K562 (cell line): ENCODE data around the gene NUCKS1. TPM values are rescaled to one million over a fixed set of nuclear protein-coding genes. Genes with fewer than 3 reads are reported as not detected.
A peak's percentile ranks its signal among the peaks of the same experiment; 100 is the strongest.

ENCODE experiments used
- ATAC-seq: fragments of 200-7000 bp; cut with Tn5 transposase; 3 replicates; pipeline ENCODE4 v1.9.1; 2020; ENCODE audit warnings: moderate library complexity
- BruUV-seq: library from RNA; stranded (reverse); fragments of 400-500 nt; replicated peaks from 2 replicates; lab custom pipeline; 2021; lab: Mats Ljungman, UMichigan
- CTCF ChIA-PET: fragments of 300-600 bp; formaldehyde crosslinking; extraction: SDS; loops from one replicate; lab custom pipeline; 2021; ENCODE audit warnings: low intra/inter-chr PET ratio; lab: Yijun Ruan, JAX
- POLR2A ChIA-PET: fragments of 300-600, 350-650 bp; sonication (Branson Sonifier 250); formaldehyde crosslinking; extraction: SDS; loops from one replicate; lab custom pipeline; 2021; ENCODE audit warnings: antibody characterized with exemption, inconsistent platforms; lab: Yijun Ruan, JAX
- DNase-seq, 4 experiments: peaks; one replicate each; pipeline versions ENCODE4 v3.0.0 to v3.0.0-alpha.2; 2011 to 2018; ENCODE audit warnings: low spot score in 3 of 4, mixed read lengths in 3 of 4; ENCODE audit errors: extremely low read depth in 1 of 4
- FAIRE-seq: peaks from 2 replicates; lab custom pipeline; 2011; peaks lifted over from hg19 to GRCh38; lab: Jason Lieb, UNC
- H2AFZ ChIP-seq: 2 replicates; pipeline ENCODE4 v1.6.0; 2011; ENCODE audit warnings: low read depth, low read length, control low read depth, inconsistent platforms
- H3K27ac ChIP-seq: fragments of 200-600 bp; 3 replicates; pipeline ENCODE4 v1.8.0; 2011; ENCODE audit warnings: low read depth, mild to moderate bottlenecking, control low read depth, inconsistent platforms, low read length, moderate library complexity, mixed read lengths; ENCODE audit errors: extremely low read depth
- H3K27me3 ChIP-seq, 2 experiments: fragments of 300-600 bp in 1 of 2; 2 replicates in 1 of 2; 3 replicates in 1 of 2; pipeline versions ENCODE4 v1.6.0 to v1.8.0; 2011; ENCODE audit warnings: inconsistent platforms in 2 of 2, low read length in 2 of 2, mild to moderate bottlenecking in 1 of 2, mixed read lengths in 1 of 2, moderate library complexity in 1 of 2; ENCODE audit not compliant: control insufficient read depth in 2 of 2, insufficient read depth in 2 of 2
- H3K36me3 ChIP-seq: fragments of 300-600 bp; 3 replicates; pipeline ENCODE4 v1.8.0; 2011; ENCODE audit warnings: mild to moderate bottlenecking, low read length, inconsistent platforms; ENCODE audit not compliant: control insufficient read depth, insufficient read depth
- H3K4me1 ChIP-seq, 2 experiments: fragments of 200-600 bp in 1 of 2; replicated peaks in 1 of 2; 2 replicates in 1 of 2; 3 replicates in 1 of 2; pipeline versions ENCODE4 v1.5.1 to v1.8.0; 2011; ENCODE audit warnings: inconsistent platforms in 2 of 2, low read length in 2 of 2, mild to moderate bottlenecking in 1 of 2, mixed read lengths in 1 of 2, moderate library complexity in 1 of 2; ENCODE audit not compliant: control insufficient read depth in 2 of 2, insufficient read depth in 2 of 2
- H3K4me2 ChIP-seq: 2 replicates; pipeline ENCODE4 v1.6.1; 2011; ENCODE audit warnings: low read length, control low read depth, inconsistent platforms, mixed read lengths; ENCODE audit not compliant: insufficient read depth
- H3K4me3 ChIP-seq: fragments of 200-600 bp; sonication (generic), shearing (Covaris generic); 2 replicates; pipeline ENCODE4 v1.5.1; 2016; ENCODE audit warnings: control low read depth, inconsistent platforms
- H3K79me2 ChIP-seq: fragments of 200-600 bp; 3 replicates; pipeline ENCODE4 v1.8.0; 2011; ENCODE audit warnings: low read length, inconsistent platforms; ENCODE audit not compliant: control insufficient read depth, insufficient read depth
- H3K9ac ChIP-seq, 2 experiments: 2 replicates each; pipeline versions ENCODE4 v1.6.0 to v1.6.1; 2011; ENCODE audit warnings: low read depth in 2 of 2, low read length in 2 of 2, control low read depth in 1 of 2, inconsistent platforms in 1 of 2, mild to moderate bottlenecking in 1 of 2, mixed read lengths in 1 of 2; ENCODE audit not compliant: insufficient read depth in 1 of 2
- H3K9me1 ChIP-seq: one replicate; pipeline ENCODE4 v1.6.0; 2011; ENCODE audit warnings: inconsistent platforms, mild to moderate bottlenecking, low read length, moderate library complexity; ENCODE audit not compliant: control insufficient read depth, insufficient read depth
- H3K9me3 ChIP-seq: replicated peaks from 2 replicates; pipeline ENCODE4 v1.5.1; 2011; ENCODE audit warnings: low read depth, low read length, inconsistent platforms; ENCODE audit not compliant: control insufficient read depth, insufficient read depth
- H4K20me1 ChIP-seq: replicated peaks from 2 replicates; pipeline ENCODE4 v1.6.1; 2011; ENCODE audit warnings: low read length, inconsistent platforms, mixed read lengths; ENCODE audit not compliant: control insufficient read depth, insufficient read depth
- CHCHD3 ChIP-seq: fragments of 250-450 bp; sonication (Bioruptor Pico); IDR thresholded peaks from 2 replicates; pipeline ENCODE4 v2.1.2; 2022; ENCODE audit warnings: mild to moderate bottlenecking
- ELK3 ChIP-seq: fragments of 450-650 bp; formaldehyde crosslinking; IDR thresholded peaks from 2 replicates; pipeline ENCODE4 v1.4.0; 2020; ENCODE audit warnings: mild to moderate bottlenecking
- EP400 ChIP-seq: fragments of 450-650 bp; IDR thresholded peaks from 2 replicates; pipeline ENCODE4 v1.6.1; 2017; ENCODE audit warnings: antibody characterized with exemption, mild to moderate bottlenecking, moderate library complexity
- HDAC1 ChIP-seq, 2 experiments: fragments of 450-650 bp; IDR thresholded peaks; 2 replicates each; pipeline ENCODE4 v1.6.1; 2016 to 2017; ENCODE audit warnings: inconsistent platforms in 1 of 2, mild to moderate bottlenecking in 1 of 2, moderate library complexity in 1 of 2
- HOMEZ ChIP-seq: fragments of 250-450 bp; sonication (Bioruptor Pico); IDR thresholded peaks from 2 replicates; pipeline ENCODE4 v1.4.0; 2020; ENCODE audit warnings: mild to moderate bottlenecking, moderate library complexity
- KAT7 ChIP-seq: sonication (generic); formaldehyde crosslinking; IDR thresholded peaks from 2 replicates; pipeline ENCODE4 v1.8.0; 2022; ENCODE audit warnings: missing genetic modification reagents, mild to moderate bottlenecking, borderline replicate concordance
- KLF10 ChIP-seq: fragments of 250-450 bp; sonication (Bioruptor Pico); IDR thresholded peaks from 2 replicates; pipeline ENCODE4 v1.6.1; 2021; ENCODE audit warnings: matching md5 sums
- MEF2D ChIP-seq: conservative IDR thresholded peaks from 2 replicates; pipeline ENCODE4 v1.6.1; 2016; ENCODE audit warnings: low read depth, missing genetic modification characterization, missing compliant biosample characterization
- POLR2AphosphoS5 ChIP-seq: IDR thresholded peaks from 2 replicates; pipeline ENCODE4 v1.6.1; 2011; ENCODE audit warnings: mild to moderate bottlenecking, low read depth, low read length, moderate library complexity; ENCODE audit not compliant: control insufficient read depth, insufficient read depth
- SLC30A9 ChIP-seq: fragments of 250-450 bp; sonication (Bioruptor Pico); IDR thresholded peaks from 2 replicates; pipeline ENCODE4 v1.8.0; 2022; ENCODE audit warnings: mild to moderate bottlenecking, moderate library complexity
- ZEB2 ChIP-seq: fragments of 450-650 bp; IDR thresholded peaks from 2 replicates; pipeline ENCODE4 v1.6.1; 2016
- ZKSCAN8 ChIP-seq: fragments of 200-800 bp; sonication (Bioruptor generic); IDR thresholded peaks from 2 replicates; pipeline ENCODE4 v1.6.1; 2016; ENCODE audit warnings: missing genetic modification characterization, missing compliant biosample characterization
- ZNF184 ChIP-seq: sonication (generic); formaldehyde crosslinking; IDR thresholded peaks from 2 replicates; pipeline ENCODE4 v1.5.0; 2020; ENCODE audit warnings: missing genetic modification reagents
- ZNF23 ChIP-seq: fragments of 250-450 bp; sonication (Bioruptor Pico); IDR thresholded peaks from 2 replicates; pipeline ENCODE4 v1.4.0; 2020; ENCODE audit warnings: mild to moderate bottlenecking
- ZNF717 ChIP-seq: fragments of 250-450 bp; sonication (Bioruptor Pico); IDR thresholded peaks from 2 replicates; pipeline ENCODE4 v1.5.0; 2021
- ZNF778 ChIP-seq: fragments of 450-650 bp; formaldehyde crosslinking; IDR thresholded peaks from 2 replicates; pipeline ENCODE4 v1.4.0; 2020; ENCODE audit warnings: mild to moderate bottlenecking, moderate library complexity
- WGBS: fragments of 100-300 bp; shearing (Covaris generic); methylation state at CpG from one replicate; pipeline ENCODE4 v1.1.6; 2016; ENCODE audit warnings: low coverage, mixed read lengths; ENCODE audit not compliant: insufficient coverage; ENCODE audit errors: missing lambda C conversion rate; 5-methylcytosine and 5-hydroxymethylcytosine counted together
- in situ Hi-C: fragments of 300-500 bp; cut with MboI; formaldehyde crosslinking; loops from 4 replicates; pipeline ENCODE4 v1.15.0; 2018; ENCODE audit warnings: inconsistent platforms, mixed read lengths
- intact Hi-C: fragments of 100-400 bp; cut with micrococcal nuclease; formaldehyde crosslinking; loops from 2 replicates; pipeline ENCODE4 v1.14.2; 2022
- polyA plus RNA-seq, 8 experiments: library from polyadenylated mRNA; depleted of rRNA in 4 of 8; stranded (reverse) in 5 of 8; unstranded in 3 of 8; fragments of >200 nt; fragmentation: Nextera tagmentation in 2 of 8; fragmentation: Illumina TruSeq in 1 of 8; extraction: Ambion mirVana in 2 of 8; extraction: Trizol in 1 of 8; gene quantifications; 2 replicates each; pipeline versions ENCODE4 v1.2.1 to v1.2.3, GENCODE V29; 2011 to 2014; ENCODE audit warnings: inconsistent platforms in 1 of 8, missing spikeins in 1 of 8
- total RNA-seq, 7 experiments: library from RNA; depleted of rRNA in 6 of 7; stranded (reverse); fragments of >200 nt in 6 of 7; fragmentation: Illumina TruSeq in 2 of 7; extraction: Trizol in 2 of 7; gene quantifications; 2 replicates each; pipeline versions ENCODE4 v1.2.1 to v1.2.3, GENCODE V29; 2011 to 2021; ENCODE audit warnings: low replicate concordance in 1 of 7
- TF ChIP-seq, protein P1 (sequence below): fragments of 250-450 bp; sonication (Bioruptor Pico); IDR thresholded peaks from 2 replicates; pipeline ENCODE4 v1.5.1; 2021; ENCODE audit warnings: mild to moderate bottlenecking
- TF ChIP-seq, protein P2 (sequence below): fragments of 450-650 bp; formaldehyde crosslinking; IDR thresholded peaks from 2 replicates; pipeline ENCODE4 v1.4.0; 2022; ENCODE audit warnings: missing genetic modification characterization

NUCKS1 gene
- total and polyA plus RNA-seq, 9 of the 15 experiments (the other 6 are each of a cell fraction or from before 2014, with no cell fraction given): 66.7 to 244 (median 149) TPM

GRCh38 chr1:205775015-205775716 lies 25.2 kb upstream of the NUCKS1 start, which contains the start of gene RAB29:
RAB29 (minus strand) TSS chr1:205775482; CDS start chr1:205774956, 526 bp downstream.
- ATAC-seq: peak; percentile 98
- Histone ChIP-seq H4K20me1 (no peaks in the 10 kb centered on the region), H3K27me3 (no peaks in the 10 kb centered on the region; a peak in 1 of 5 replicates), H3K36me3 (no peaks in the 10 kb centered on the region), H3K9me3 (0 out of 2 replicates have a peak, but pooled peaks cover 4% of the 10 kb centered on the region), H3K79me2 (no peaks in the 10 kb centered on the region), H3K27ac (peak within 1 kb of the TSS; percentile 26), H3K4me3 (peak within 1 kb of the TSS; percentile 59), H3K9me1 (no peaks in the 10 kb centered on the region), H3K4me1 (peaks cover 8 to 9% of the 10 kb centered on the region in 2 experiments; a peak in 4 of 5 replicates), H2AFZ (peak within 1 kb of the TSS; percentile 95), H3K4me2 (peak within 1 kb of the TSS; percentile 89), H3K9ac (peak within 1 kb of the TSS; percentile 72 to 94; a peak in 3 of 4 replicates)
- FAIRE-seq: peak; percentile 93
- intact Hi-C loops (no loop called here), in situ Hi-C loops (no loop called here)
- POLR2A ChIA-PET: interaction anchor here (0.6 to 3.0 kb wide), 13 partner anchors 10 to 68 kb away, joined by 3 to 12 read pairs (median 5); no protein-coding TSS in a partner anchor
- under 1% methylated on average over 40 of the region's 40 CpGs for WGBS
- CTCF ChIA-PET: no interaction called here
- peak; percentile 82 to 91 (median 86) for DNase-seq
- BruUV-seq: TSS peak; percentile 50
- TF ChIP-seq ZEB2 (no peak), KLF10 (CRISPR knock-in tag) (no peak), ZKSCAN8 (CRISPR knock-in tag) (no peak), ZNF23 (no peak), ELK3 (CRISPR knock-in tag) (no peak), ZNF184 (CRISPR knock-in tag) (no peak), EP400 (peak; percentile 35), HDAC1 (IDR thresholded peaks at IDR 0.05) (no peak; a peak in 1 of 4 replicates), HOMEZ (CRISPR knock-in tag) (no peak), KAT7 (CRISPR knock-in tag) (no peak), ZNF778 (CRISPR knock-in tag) (no peak), MEF2D (tag) (no peak), SLC30A9 (CRISPR knock-in tag) (no peak), CHCHD3 (no peak), POLR2AphosphoS5 (no peak), ZNF717 (CRISPR knock-in tag) (no peak)
- TF ChIP-seq, protein P1, sequence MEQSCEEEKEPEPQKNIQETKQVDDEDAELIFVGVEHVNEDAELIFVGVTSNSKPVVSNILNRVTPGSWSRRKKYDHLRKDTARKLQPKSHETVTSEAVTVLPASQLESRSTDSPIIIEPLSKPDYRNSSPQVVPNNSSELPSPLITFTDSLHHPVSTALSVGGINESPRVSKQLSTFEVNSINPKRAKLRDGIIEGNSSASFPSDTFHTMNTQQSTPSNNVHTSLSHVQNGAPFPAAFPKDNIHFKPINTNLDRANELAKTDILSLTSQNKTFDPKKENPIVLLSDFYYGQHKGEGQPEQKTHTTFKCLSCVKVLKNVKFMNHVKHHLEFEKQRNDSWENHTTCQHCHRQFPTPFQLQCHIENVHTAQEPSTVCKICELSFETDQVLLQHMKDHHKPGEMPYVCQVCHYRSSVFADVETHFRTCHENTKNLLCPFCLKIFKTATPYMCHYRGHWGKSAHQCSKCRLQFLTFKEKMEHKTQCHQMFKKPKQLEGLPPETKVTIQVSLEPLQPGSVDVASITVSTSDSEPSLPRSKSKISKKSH: no peak
- TF ChIP-seq, protein P2, sequence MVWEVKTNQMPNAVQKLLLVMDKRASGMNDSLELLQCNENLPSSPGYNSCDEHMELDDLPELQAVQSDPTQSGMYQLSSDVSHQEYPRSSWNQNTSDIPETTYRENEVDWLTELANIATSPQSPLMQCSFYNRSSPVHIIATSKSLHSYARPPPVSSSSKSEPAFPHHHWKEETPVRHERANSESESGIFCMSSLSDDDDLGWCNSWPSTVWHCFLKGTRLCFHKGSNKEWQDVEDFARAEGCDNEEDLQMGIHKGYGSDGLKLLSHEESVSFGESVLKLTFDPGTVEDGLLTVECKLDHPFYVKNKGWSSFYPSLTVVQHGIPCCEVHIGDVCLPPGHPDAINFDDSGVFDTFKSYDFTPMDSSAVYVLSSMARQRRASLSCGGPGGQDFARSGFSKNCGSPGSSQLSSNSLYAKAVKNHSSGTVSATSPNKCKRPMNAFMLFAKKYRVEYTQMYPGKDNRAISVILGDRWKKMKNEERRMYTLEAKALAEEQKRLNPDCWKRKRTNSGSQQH (CRISPR knock-in tag): peak; percentile 43; the same call in 1 of the 2 replicates
